Measurements from ENCODE around the gene UBL3. TPM values are rescaled to one million over a fixed set of nuclear protein-coding genes. Genes with fewer than 3 reads are reported as not detected.

UBL3 gene
- total and polyA plus RNA-seq, 2 of the 8 experiments (the other 6 are each of a cell fraction or from before 2014, with no cell fraction given): 5.3 to 16.1 TPM

- H3K4me1 ChIP-seq (replicated peaks in 1 of 4; ENCODE audit: control insufficient read depth in 3 of 4, insufficient read depth in 4 of 4, low read length in 3 of 4): peaks cover 0 to 13% (median 8%) of the 10 kb centered on the region in 4 experiments; a peak in 5 of 7 replicates
- H4K8ac ChIP-seq (ENCODE audit: extremely low read depth, insufficient read depth, low read length): no peak overlapping the region
- no peak overlapping the region for H3K4ac ChIP-seq (replicated peaks; ENCODE audit: insufficient read length, low read depth, low read length)
- FAIRE-seq: no peak
- CTCF ChIA-PET (ENCODE audit: partially characterized antibody): interaction anchor here (1.0 to 1.2 kb wide), 3 partner anchors 11 to 224 kb away, joined by 3 to 4 read pairs (median 3); no protein-coding TSS in a partner anchor
- no peak overlapping the region for H3K4me2 ChIP-seq (ENCODE audit: insufficient read depth in 1 of 2, low read depth in 2 of 2, low read length in 2 of 2)
- no peaks in the 10 kb centered on the region for H3K36me3 ChIP-seq (ENCODE audit: control insufficient read depth in 2 of 4, insufficient read depth in 4 of 4, low read length in 3 of 4)
- POLR2A ChIA-PET (ENCODE audit: partially characterized antibody): no interaction called here
- no peak overlapping the region for H2BK12ac ChIP-seq (ENCODE audit: low read depth, low read length)
- WGBS, 2 experiments (ENCODE audit: extremely low coverage in 1 of 2, insufficient coverage in 1 of 2, insufficient read length in 1 of 2, insufficient replicate concordance in 2 of 2, low coverage in 1 of 2, low lambda C conversion rate in 2 of 2, missing lambda C conversion rate in 1 of 2): 85% methylated on average over 4 of the region's 4 CpGs; no CpG with 5 or more reads in 1 of the 2 experiments
- no peak overlapping the region for H3K23ac ChIP-seq (ENCODE audit: insufficient read length)
- TF ChIP-seq CBX8 (IDR thresholded peaks at IDR 0.05; ENCODE audit: borderline replicate concordance, low read depth, low read length) (no peak), CEBPB (IDR thresholded peaks at IDR 0.05; ENCODE audit: low read depth, low read length) (peak; percentile 68; the same call in 1 of the 2 replicates)
- no peak overlapping the region for H3K56ac ChIP-seq (replicated peaks; ENCODE audit: insufficient read length, low read depth, low read length)
- no peak overlapping the region for H3K27ac ChIP-seq (ENCODE audit: low read depth, low read length)
- H3K23me2 ChIP-seq (ENCODE audit: low read depth, low read length): no peaks in the 10 kb centered on the region
- no peak overlapping the region for H2BK20ac ChIP-seq (ENCODE audit: low read length)
- no peak overlapping the region for H3K9ac ChIP-seq (replicated peaks in 1 of 4; ENCODE audit: extremely low read depth in 1 of 4, low read depth in 3 of 4, low read length in 3 of 4)
- no peaks in the 10 kb centered on the region for H3K9me3 ChIP-seq (ENCODE audit: insufficient read depth in 2 of 2, low read depth in 1 of 2, low read length in 1 of 2)
- no peaks in the 10 kb centered on the region for H3K79me2 ChIP-seq (ENCODE audit: control insufficient read depth in 1 of 2, insufficient read depth in 2 of 2, low read length in 2 of 2)
- H4K20me1 ChIP-seq (replicated peaks in 1 of 2; ENCODE audit: control insufficient read depth in 1 of 2, insufficient read depth in 2 of 2, low read length in 2 of 2): no peaks in the 10 kb centered on the region
- H3K18ac ChIP-seq (ENCODE audit: extremely low read depth, low read length): no peak overlapping the region
- no peak overlapping the region for H3K4me3 ChIP-seq (ENCODE audit: extremely low read depth in 1 of 4, insufficient read depth in 2 of 4, low read depth in 3 of 4, low read length in 4 of 4)
- H2BK15ac ChIP-seq (ENCODE audit: low read length): no peak overlapping the region
- no peak overlapping the region for H2BK5ac ChIP-seq (ENCODE audit: low read depth, low read length)
- H2AFZ ChIP-seq (ENCODE audit: low read length): no peak overlapping the region
- DNase-seq (ENCODE audit: low read depth in 1 of 2, low spot score in 2 of 2): no peak
- H4K91ac ChIP-seq (replicated peaks; ENCODE audit: insufficient read length, low read length): no peak overlapping the region
- H4K5ac ChIP-seq (ENCODE audit: insufficient read length, low read depth, low read length): no peak overlapping the region
- H2BK120ac ChIP-seq (replicated peaks; ENCODE audit: low read depth, low read length): no peak overlapping the region
- H2AK5ac ChIP-seq (ENCODE audit: low read depth, low read length): no peak overlapping the region
- H3K79me1 ChIP-seq (ENCODE audit: low read depth, low read length): no peaks in the 10 kb centered on the region
- H3K14ac ChIP-seq (ENCODE audit: insufficient read length): no peak overlapping the region
- no peaks in the 10 kb centered on the region for H3K27me3 ChIP-seq (replicated peaks in 1 of 4; ENCODE audit: control insufficient read depth in 3 of 4, extremely low read depth in 1 of 4, insufficient read depth in 3 of 4, low read length in 3 of 4)
These were observed 37.9 kb upstream of the UBL3 start for GRCh38 chr13:29888306-29888705.
